Neuronal stem cell (in vitro differentiated cells): ENCODE measurements around the gene ABI3BP.

Experiments used
- DNase-seq: peaks from one replicate; pipeline ENCODE4 v3.0.0-alpha.2; 2013; ENCODE audit warnings: low spot score
- H2AFZ ChIP-seq: one replicate; pipeline ENCODE4 v1.6.1; 2013; ENCODE audit warnings: mild to moderate bottlenecking, low read length, inconsistent platforms
- H2AK5ac ChIP-seq: 2 replicates; pipeline ENCODE4 v1.6.1; 2013; ENCODE audit warnings: low read depth, mild to moderate bottlenecking, inconsistent platforms, low read length, moderate library complexity, mixed read lengths
- H2BK120ac ChIP-seq: 2 replicates; pipeline ENCODE4 v1.6.1; 2013; ENCODE audit warnings: low read depth, mild to moderate bottlenecking, inconsistent platforms, low read length, moderate library complexity, mixed read lengths
- H2BK12ac ChIP-seq: one replicate; pipeline ENCODE4 v1.6.1; 2013; ENCODE audit warnings: low read length, inconsistent platforms
- H2BK15ac ChIP-seq: 2 replicates; pipeline ENCODE4 v1.6.1; 2013; ENCODE audit warnings: mild to moderate bottlenecking, low read length, inconsistent platforms, mixed read lengths
- H2BK5ac ChIP-seq: one replicate; pipeline ENCODE4 v1.6.1; 2013; ENCODE audit warnings: inconsistent platforms, mild to moderate bottlenecking, low read length, moderate library complexity
- H3K14ac ChIP-seq: one replicate; pipeline ENCODE4 v1.6.1; 2013; ENCODE audit warnings: low read length, inconsistent platforms
- H3K18ac ChIP-seq: 2 replicates; pipeline ENCODE4 v1.6.1; 2013; ENCODE audit warnings: low read length, inconsistent platforms
- H3K23ac ChIP-seq: 2 replicates; pipeline ENCODE4 v1.6.1; 2013; ENCODE audit warnings: low read depth, mild to moderate bottlenecking, mixed read lengths, low read length, inconsistent platforms; ENCODE audit not compliant: poor library complexity
- H3K27ac ChIP-seq: replicated peaks from 3 replicates; pipeline ENCODE4 v1.5.1; 2013; ENCODE audit warnings: low read length, inconsistent platforms
- H3K27me3 ChIP-seq, 3 experiments: 2 replicates each; pipeline ENCODE4 v1.6.1; 2013; ENCODE audit warnings: low read length in 3 of 3, mild to moderate bottlenecking in 2 of 3, inconsistent platforms in 1 of 3, low read depth in 1 of 3, mixed read lengths in 1 of 3, moderate library complexity in 1 of 3; ENCODE audit not compliant: control insufficient read depth in 3 of 3, insufficient read depth in 3 of 3
- H3K36me3 ChIP-seq, 2 donors: replicated peaks in 1 of 2; 2 replicates each; pipeline ENCODE4 v1.6.1; 2013; ENCODE audit warnings: low read length in 2 of 2; ENCODE audit not compliant: control insufficient read depth in 2 of 2, insufficient read depth in 2 of 2
- H3K4ac ChIP-seq: 2 replicates; pipeline ENCODE4 v1.6.1; 2013; ENCODE audit warnings: inconsistent platforms, mild to moderate bottlenecking, low read length, moderate library complexity
- H3K4me1 ChIP-seq, 2 donors: 1 replicate in 1 of 2; 2 replicates in 1 of 2; pipeline ENCODE4 v1.6.1; 2013; ENCODE audit warnings: low read length in 2 of 2, low read depth in 1 of 2; ENCODE audit not compliant: control insufficient read depth in 2 of 2, insufficient read depth in 1 of 2
- H3K4me2 ChIP-seq: one replicate; pipeline ENCODE4 v1.6.1; 2013; ENCODE audit warnings: mild to moderate bottlenecking, low read length, inconsistent platforms; ENCODE audit not compliant: insufficient read depth, poor library complexity, severe bottlenecking
- H3K4me3 ChIP-seq, 2 donors: 2 replicates each; pipeline ENCODE4 v1.5.1; 2013; ENCODE audit warnings: low read length in 2 of 2, mild to moderate bottlenecking in 2 of 2, inconsistent platforms in 1 of 2, moderate library complexity in 1 of 2
- H3K79me1 ChIP-seq: one replicate; pipeline ENCODE4 v1.6.1; 2013; ENCODE audit warnings: low read depth, mild to moderate bottlenecking, inconsistent platforms, low read length, moderate library complexity
- H3K9ac ChIP-seq: one replicate; pipeline ENCODE4 v1.6.1; 2013; ENCODE audit warnings: mild to moderate bottlenecking, low read depth, low read length, inconsistent platforms; ENCODE audit not compliant: poor library complexity
- H3K9me3 ChIP-seq, 2 donors: replicated peaks in 1 of 2; 2 replicates each; pipeline versions ENCODE3 to v1.6.1; 2013; ENCODE audit warnings: low read length in 2 of 2, mild to moderate bottlenecking in 2 of 2, inconsistent platforms in 1 of 2, low read depth in 1 of 2, mixed read lengths in 1 of 2, moderate library complexity in 1 of 2; ENCODE audit not compliant: control insufficient read depth in 2 of 2, insufficient read depth in 1 of 2
- H4K8ac ChIP-seq: one replicate; pipeline ENCODE4 v1.6.1; 2013; ENCODE audit warnings: low read depth, mild to moderate bottlenecking, inconsistent platforms, low read length, moderate library complexity
- H4K91ac ChIP-seq: one replicate; pipeline ENCODE4 v1.6.1; 2013; ENCODE audit warnings: low read length, low read depth, mild to moderate bottlenecking, inconsistent platforms; ENCODE audit not compliant: poor library complexity
- WGBS, 2 donors: extraction: QIAGEN DNeasy Blood & Tissue Kit; methylation state at CpG; one replicate each; pipeline ENCODE4 v1.1.7; 2013; ENCODE audit warnings: missing lambda C conversion rate in 2 of 2, mixed read lengths in 1 of 2; ENCODE audit not compliant: insufficient read length in 2 of 2, insufficient replicate concordance in 1 of 2; ENCODE audit errors: extremely low coverage in 2 of 2; 5-methylcytosine and 5-hydroxymethylcytosine counted together

Gene ABI3BP

GRCh38 chr3:100796556-100796955, 196.7 kb downstream of the ABI3BP start:
- H3K4me2 ChIP-seq = no peak overlapping the region
- H3K18ac ChIP-seq = no peak overlapping the region
- H2BK5ac ChIP-seq = no peak overlapping the region
- WGBS, 2 donors = no CpG with 5 or more reads among the region's 2 CpGs
- no peak overlapping the region for H3K27ac ChIP-seq
- no peak overlapping the region for H3K14ac ChIP-seq
- no peaks in the 10 kb centered on the region for H3K79me1 ChIP-seq
- no peaks in the 10 kb centered on the region for H3K4me1 ChIP-seq
- no peak overlapping the region for H3K9ac ChIP-seq
- H3K9me3 ChIP-seq = no peaks in the 10 kb centered on the region
- no peak overlapping the region for H3K23ac ChIP-seq
- no peak overlapping the region for H4K8ac ChIP-seq
- H2BK15ac ChIP-seq = no peak overlapping the region
- DNase-seq = no peak
- H3K4me3 ChIP-seq = no peak overlapping the region
- H4K91ac ChIP-seq = no peak overlapping the region
- peak overlapping the region; percentile 68 for H2AFZ ChIP-seq
- no peak overlapping the region for H2BK12ac ChIP-seq
- no peak overlapping the region for H2AK5ac ChIP-seq
- no peaks in the 10 kb centered on the region for H3K36me3 ChIP-seq
- H3K27me3 ChIP-seq = no peaks in the 10 kb centered on the region
- no peak overlapping the region for H2BK120ac ChIP-seq
- H3K4ac ChIP-seq = no peak overlapping the region

DNA sequence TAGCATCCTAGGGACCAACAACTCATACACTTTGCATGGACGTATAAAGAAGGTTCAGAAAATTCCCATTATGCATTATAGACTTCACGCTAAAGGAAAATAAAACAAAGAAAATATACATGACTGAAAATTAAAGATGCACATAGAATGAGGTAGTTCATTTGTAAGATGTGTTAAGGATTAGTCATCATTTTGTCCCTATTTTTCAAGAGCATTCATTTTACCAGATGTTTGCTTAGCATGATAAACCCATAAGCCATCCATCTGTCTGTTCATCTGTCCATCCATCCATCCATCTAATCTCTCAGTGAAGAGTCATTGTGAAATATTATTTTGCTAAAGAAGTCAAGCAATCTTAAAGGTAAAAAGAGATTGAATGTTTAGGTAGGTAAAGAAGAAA, 203.6 kb downstream of the ABI3BP start:
- Histone ChIP-seq H2AFZ (no peak overlapping the region), H3K9me3 (peaks cover 0 to 3% of the 10 kb centered on the region in 2 donors), H4K8ac (no peak overlapping the region), H3K27me3 (no peaks in the 10 kb centered on the region), H3K23ac (no peak overlapping the region), H2AK5ac (no peak overlapping the region), H3K4me3 (no peak overlapping the region), H3K9ac (no peak overlapping the region), H3K36me3 (no peaks in the 10 kb centered on the region), H3K4me2 (no peak overlapping the region), H3K4ac (no peak overlapping the region), H2BK15ac (no peak overlapping the region), H3K14ac (no peak overlapping the region), H4K91ac (no peak overlapping the region), H2BK120ac (no peak overlapping the region), H2BK12ac (no peak overlapping the region), H3K79me1 (no peaks in the 10 kb centered on the region), H2BK5ac (no peak overlapping the region), H3K27ac (no peak overlapping the region), H3K18ac (no peak overlapping the region), H3K4me1 (no peaks in the 10 kb centered on the region)
- DNase-seq = no peak
- no CpG with 5 or more reads among the region's 2 CpGs for WGBS, 2 donors

GRCh38 chr3:100783619-100784018, 209.6 kb downstream of the ABI3BP start:
- WGBS, 2 donors = no CpG with 5 or more reads among the region's 3 CpGs
- H3K27me3 ChIP-seq = peaks cover 0 to 5% (median 0%) of the 10 kb centered on the region in 3 experiments

DNA sequence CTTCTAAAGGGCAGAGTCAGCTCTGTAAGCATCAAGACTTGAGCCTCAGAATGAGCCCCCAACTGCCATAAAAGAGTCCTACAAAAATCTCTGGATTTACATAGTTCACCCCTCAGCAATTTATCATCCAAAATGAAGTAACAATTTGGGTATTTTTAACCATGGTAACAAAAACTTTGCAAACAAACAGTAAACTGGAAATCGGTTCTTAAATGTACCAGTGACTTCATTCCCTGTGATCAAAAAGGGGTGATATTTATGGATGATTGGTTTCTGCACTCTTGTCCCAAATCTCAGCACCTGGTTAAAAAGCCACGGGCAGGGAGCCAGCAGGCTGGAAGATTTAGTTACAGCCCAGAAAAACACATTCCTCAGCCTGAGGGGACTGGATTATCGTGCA, 210.3 kb downstream of the ABI3BP start:
- H2BK15ac ChIP-seq = no peak overlapping the region
- H2BK120ac ChIP-seq = no peak overlapping the region
- H3K18ac ChIP-seq = no peak overlapping the region
- no peak overlapping the region for H3K27ac ChIP-seq
- peaks cover 0 to 3% of the 10 kb centered on the region in 2 donors for H3K9me3 ChIP-seq
- no CpG with 5 or more reads among the region's 3 CpGs for WGBS, 2 donors
- peaks cover 0 to 5% (median 0%) of the 10 kb centered on the region in 3 experiments for H3K27me3 ChIP-seq
- no peak overlapping the region for H3K14ac ChIP-seq
- no peak overlapping the region for H3K4me2 ChIP-seq
- H3K23ac ChIP-seq = no peak overlapping the region
- DNase-seq = no peak
- H3K36me3 ChIP-seq = no peaks in the 10 kb centered on the region
- no peak overlapping the region for H2AK5ac ChIP-seq
- no peak overlapping the region for H2BK12ac ChIP-seq
- peaks cover 0 to 3% of the 10 kb centered on the region in 2 donors for H3K4me1 ChIP-seq
- H3K4me3 ChIP-seq = no peak overlapping the region
- H4K91ac ChIP-seq = no peak overlapping the region
- no peak overlapping the region for H3K4ac ChIP-seq
- H2AFZ ChIP-seq = peak overlapping the region; percentile 21
- H3K9ac ChIP-seq = no peak overlapping the region
- no peaks in the 10 kb centered on the region for H3K79me1 ChIP-seq
- no peak overlapping the region for H2BK5ac ChIP-seq
- H4K8ac ChIP-seq = no peak overlapping the region

More at GRCh38 chr3:100783619-100784018, 209.6 kb downstream of the ABI3BP start:
- H3K36me3 ChIP-seq = no peaks in the 10 kb centered on the region
- no peaks in the 10 kb centered on the region for H3K79me1 ChIP-seq
- peak overlapping the region; percentile 53 for H2AFZ ChIP-seq
- H3K27ac ChIP-seq = no peak overlapping the region
- no peak overlapping the region for H3K4me3 ChIP-seq
- no peak for DNase-seq
- H3K4me2 ChIP-seq = no peak overlapping the region
- H3K9ac ChIP-seq = no peak overlapping the region
- H2BK12ac ChIP-seq = no peak overlapping the region
- no peak overlapping the region for H2AK5ac ChIP-seq
- H3K9me3 ChIP-seq = peaks cover 0 to 3% of the 10 kb centered on the region in 2 donors
- no peak overlapping the region for H3K23ac ChIP-seq
- H4K8ac ChIP-seq = no peak overlapping the region
- H2BK120ac ChIP-seq = no peak overlapping the region
- H4K91ac ChIP-seq = no peak overlapping the region
- H3K4me1 ChIP-seq = peaks cover 0 to 3% of the 10 kb centered on the region in 2 donors
- no peak overlapping the region for H3K18ac ChIP-seq
- H2BK15ac ChIP-seq = no peak overlapping the region
- no peak overlapping the region for H3K14ac ChIP-seq
- H3K4ac ChIP-seq = no peak overlapping the region
- H2BK5ac ChIP-seq = no peak overlapping the region
